Bone marrow (tissue), 2 donors: ENCODE data around the gene TMEM183A.

ENCODE experiments used
- DNase-seq, 2 donors: peaks; one replicate each; lab custom pipeline; 2025; lab: John Stamatoyannopoulos, UW

Gene TMEM183A

DNA sequence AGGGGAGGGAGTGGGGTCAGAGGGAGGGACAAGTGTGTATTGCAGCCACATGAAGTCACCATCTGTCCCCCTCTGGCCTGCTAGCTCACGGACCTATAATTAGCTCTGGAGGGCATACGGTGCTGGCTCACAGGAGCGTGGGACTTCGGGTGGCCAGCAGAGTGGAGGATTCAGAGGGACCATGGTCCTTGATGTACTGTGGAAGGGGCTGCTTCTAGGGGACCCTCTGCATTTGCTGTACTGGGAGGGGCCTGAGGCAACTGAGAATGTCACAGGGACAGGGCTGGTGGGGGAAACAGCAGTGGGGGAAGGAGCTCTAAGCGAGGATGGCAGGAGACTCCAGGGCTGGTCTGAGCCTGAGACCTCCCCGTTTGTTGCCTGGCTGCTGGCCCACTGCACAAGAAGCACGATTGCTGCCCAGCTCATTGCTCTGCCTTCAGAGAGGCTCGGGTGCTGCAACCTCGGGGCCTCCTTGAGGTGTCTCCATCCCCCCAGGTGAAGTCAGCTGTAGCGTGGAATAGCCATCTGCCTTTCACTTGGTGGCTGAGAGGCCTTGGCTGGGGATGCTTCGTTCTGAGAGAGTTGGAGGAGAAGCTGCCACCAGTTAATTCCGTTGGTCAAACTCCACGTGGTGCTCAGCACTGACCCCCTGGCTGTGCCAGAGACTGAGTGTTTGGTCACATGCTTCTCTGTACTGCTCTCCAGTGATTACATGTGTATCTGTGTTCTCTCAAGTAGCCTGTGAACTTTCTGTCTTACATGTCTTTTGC is 21.8 kb downstream of the TMEM183A start:
- no peak for DNase-seq

DNA sequence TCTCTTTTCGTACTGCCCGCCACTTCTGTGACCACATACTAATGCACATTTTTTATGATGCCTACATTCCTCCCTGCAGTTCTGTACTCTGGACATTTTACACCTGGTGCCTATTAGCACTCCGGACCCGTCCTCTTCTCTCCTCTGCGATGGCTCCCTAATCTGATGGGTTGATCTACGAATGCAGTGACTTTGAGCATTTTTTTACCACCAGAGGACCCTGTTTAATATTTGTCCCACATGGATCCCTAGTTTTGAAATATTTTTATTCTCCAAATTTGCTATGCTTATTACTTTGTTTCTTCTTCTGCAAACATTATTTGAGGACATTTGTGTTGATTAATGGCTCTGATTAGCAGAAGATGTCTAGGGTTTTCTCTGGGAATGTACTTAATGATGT is 24.3 kb downstream of the TMEM183A start:
- DNase-seq = no peak

DNA sequence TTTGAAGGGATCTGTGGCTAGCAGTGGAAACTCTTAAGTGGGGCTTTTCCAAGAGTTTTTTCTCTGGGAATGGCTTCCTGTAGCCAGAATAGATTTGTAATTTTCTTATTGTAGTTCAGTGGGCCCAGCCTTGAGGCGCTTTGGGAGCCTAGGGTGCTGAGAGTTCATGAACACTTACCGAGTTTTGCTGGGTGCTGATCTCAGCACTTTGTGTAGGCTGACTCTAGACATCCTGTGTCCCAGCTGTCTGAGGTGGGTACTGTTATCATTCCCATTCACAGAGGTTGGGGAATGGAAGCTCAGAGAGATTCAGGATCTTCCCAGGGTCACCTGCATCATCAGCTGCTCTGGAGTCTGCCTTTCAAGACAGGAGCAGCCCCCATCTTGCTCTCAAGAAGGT is 26.1 kb downstream of the TMEM183A start:
- DNase-seq = no peak

DNA sequence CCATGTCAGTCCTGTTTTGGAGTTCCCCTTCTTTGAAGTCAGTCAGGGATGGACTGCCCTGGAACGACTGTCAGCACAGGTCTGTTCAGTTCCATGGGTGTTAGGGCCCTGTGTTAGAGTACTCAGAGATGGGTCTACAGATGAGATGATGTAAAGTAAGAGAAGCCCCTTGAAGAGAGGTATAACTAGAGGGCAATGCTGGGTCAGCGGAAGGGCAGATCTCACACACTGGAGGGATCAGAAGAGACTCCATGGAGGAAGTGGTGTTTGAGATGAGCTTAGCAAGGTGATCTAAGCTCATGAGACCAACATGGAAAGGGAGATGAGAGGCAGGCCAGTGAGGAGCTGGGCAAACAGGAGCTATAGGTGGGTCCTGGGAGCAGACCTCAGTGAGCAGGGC is 26.7 kb downstream of the TMEM183A start:
- DNase-seq = no peak

DNA sequence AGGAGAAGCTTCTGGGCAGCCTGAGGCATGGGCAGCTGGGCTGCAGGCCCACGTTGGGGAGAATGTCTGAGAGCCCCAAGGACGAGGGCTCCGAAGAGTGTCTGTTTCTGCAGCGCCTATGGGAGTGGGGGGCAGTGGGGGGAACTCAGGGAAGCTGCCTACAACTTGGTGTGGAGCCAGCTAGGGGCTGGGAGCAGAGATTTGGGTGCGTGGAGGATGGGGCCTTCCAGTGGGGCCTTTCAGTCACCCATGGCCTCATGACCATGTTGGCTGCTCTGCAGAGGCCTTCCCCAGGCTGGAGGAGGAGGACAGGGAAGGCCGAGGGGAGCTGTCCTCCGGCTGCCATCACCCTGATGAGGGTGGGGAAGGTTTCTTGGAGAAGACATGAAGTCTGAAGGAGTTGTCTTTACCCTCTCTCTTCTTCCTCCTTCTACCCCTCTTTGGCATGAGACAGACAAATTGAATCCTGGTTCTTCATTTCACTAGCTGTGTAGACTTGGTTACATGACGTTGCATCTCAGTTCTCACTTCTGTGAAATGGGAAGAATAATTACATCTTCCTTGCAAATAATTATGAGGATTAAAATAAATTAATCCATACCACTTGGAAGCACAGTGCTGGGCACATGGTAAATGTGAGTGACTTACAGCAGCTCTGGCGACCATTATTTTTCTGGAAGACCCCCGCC is 27.4 kb downstream of the TMEM183A start:
- DNase-seq = no peak

DNA sequence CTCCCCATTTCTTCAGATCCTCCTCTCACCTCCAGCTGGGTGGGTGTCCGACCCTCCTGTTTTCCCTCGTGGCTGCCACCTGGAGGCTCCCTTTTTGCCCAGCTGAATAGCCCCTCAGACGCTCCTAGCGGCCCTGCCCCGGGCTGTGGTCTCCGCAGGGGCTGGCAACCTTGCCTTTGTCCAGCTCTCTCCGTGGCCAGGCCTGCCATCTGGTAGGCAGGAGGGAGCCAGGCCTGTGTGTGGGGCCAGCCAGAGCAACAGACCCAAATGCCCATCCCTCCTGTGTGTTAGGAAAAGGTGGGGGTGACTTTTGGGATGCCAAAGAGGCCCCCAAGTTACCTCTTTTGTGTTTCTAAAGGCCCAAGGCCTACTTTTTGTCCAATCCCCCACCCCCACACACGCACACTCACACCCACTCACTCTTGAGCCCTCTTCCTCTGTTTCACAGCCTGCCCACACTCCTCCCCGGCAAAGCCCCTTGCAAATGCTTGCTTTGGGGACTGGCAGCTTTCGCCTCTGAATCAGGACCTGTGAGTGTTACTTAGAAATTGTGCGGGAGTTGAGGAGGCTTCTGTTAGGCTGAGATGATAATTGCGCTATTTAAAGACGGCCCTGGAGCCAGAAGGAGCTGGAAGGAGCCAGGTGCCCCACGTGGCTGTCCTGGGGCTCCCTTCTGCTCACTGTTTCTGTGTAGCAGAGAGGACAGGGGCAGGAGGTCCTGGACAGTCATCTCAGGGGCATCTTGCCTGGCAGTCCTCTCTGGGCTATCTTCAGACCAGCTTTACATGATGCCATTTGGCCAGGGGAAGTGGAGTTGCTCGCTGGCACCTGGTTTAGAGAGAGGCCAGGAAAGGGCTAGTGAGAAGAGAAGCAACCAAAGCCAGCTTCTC is 28.2 kb downstream of the TMEM183A start:
- no peak for DNase-seq

DNA sequence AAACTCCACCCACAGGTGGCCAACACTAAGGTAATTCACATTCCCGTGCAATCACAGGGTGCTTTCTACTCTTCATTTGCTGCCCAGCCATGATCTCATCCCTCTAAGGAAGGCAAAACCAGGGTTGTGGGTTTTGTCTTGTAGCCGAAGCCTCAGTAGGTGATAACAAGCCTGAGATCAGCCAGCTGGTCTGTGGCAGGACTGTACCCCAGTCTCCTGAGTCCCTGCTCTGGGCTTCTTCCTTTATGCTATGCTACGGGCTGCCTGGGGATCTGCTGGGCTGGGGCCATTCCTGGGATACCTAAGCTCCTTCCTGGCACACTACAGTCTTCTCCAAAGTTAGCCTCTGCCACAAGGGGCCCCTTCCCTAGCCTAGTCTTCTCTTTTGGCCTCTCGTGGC is 29.0 kb downstream of the TMEM183A start:
- no peak for DNase-seq

DNA sequence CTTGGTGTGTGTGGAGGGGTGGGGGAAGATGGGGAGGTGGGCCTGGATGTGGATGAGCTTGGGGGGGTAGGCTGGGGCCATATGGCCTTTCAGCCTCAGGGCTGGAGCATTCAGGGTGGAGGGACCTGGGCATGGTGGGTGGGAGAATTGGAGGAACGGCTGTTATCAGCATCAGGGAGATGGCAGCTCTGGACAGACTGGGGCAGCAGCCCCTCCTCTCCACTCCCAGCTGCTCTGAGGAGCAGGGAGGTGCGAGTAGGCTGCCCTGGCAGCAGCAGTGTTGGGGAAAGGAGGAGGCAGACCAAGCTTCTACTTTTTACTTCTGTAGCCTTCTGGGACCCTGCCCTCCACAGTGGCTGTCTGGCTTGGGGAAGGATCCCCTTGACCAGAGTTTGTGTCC is 29.4 kb downstream of the TMEM183A start:
- DNase-seq = no peak

DNA sequence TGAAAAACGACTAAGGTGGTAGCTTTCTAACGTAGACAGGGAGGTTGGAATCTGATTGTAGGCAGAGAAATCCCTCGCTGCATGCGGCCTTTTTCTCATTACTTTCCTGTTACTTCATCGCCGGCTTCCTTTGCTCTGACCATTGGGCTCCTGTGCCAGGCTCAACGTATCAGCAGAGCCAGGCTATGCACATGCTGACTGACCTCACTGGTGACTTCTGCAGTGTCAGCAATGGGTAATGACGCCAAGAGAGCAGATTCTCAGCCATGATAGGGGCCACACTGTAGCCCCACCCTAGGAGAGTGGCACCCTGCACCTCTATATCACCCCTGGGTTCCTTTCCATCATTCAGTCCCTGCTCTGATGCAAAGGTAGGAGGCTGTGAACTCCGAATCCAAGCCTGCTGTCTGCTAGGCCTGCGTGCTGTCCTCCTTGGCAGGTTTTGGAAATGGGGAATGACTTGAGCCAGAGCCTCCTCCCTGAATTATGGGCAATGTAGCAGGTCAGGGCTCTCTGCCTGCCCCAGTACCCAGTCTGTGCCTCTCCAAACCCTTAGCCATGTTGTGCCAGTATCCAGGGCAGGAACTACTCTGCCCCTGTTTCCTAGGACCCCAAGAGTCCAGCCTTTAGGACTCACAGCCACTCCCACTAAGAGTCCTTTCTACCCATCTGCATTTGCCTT is 30.5 kb downstream of the TMEM183A start:
- DNase-seq = no peak

DNA sequence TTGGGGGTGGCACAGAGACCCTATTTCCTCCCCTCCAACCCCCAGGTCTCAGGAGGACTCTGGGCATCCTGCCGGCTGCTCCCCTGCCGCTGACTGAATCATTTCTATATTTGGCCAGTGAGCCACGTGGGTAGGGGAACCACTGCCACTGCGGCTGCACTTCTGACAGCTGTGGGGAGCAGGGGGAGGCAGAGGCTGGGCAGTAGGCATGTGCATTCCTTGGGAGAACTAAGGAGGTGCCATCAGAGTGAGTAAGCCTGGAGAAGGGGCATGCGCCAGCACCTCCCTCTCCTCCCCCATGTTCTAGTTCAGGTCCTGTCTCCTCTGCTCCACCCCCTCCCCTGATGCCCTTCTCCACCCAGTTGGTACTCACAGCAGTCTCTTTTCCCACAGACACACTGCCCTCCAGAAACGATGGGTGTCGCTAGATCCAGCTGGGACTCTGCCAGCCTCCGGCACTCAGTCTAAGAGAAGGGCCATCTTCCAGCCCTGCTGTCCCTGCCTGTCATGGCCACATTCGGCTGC is 31.1 kb downstream of the TMEM183A start:
- DNase-seq = peak in 1 of 2 donors; percentile 65

DNA sequence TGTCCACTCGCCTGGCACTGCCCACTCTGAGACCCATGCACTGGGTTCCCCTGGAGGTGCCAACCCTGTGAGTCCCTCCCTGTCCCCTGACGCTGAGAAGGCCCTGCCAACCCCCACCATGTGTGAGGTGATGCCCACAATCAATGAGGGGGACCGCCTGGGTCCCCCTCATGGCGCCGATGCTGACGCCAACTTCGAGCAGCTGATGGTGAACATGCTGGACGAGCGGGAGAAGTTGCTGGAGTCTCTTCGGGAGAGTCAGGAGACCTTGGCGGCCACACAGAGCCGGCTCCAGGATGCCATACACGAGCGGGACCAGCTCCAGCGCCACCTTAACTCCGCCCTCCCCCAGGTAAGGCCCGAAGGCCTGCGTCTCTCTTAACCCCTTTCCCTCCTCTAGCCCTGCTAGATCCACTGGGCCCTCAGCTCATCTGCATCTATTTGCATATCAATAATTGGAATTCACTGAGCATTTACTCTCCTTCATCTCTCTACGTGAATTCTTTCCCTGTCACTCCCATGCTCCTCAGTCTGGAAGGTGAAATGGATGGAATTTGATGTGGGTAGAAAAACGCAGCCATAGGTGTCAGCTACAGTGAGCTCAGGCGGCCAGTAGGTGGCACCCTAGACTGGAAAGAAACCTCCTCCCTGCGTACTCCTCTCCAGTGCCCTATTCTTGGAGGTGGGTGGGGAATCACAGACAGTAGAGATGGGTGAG is 31.9 kb downstream of the TMEM183A start:
- DNase-seq = peak in 1 of 2 donors; percentile 58

DNA sequence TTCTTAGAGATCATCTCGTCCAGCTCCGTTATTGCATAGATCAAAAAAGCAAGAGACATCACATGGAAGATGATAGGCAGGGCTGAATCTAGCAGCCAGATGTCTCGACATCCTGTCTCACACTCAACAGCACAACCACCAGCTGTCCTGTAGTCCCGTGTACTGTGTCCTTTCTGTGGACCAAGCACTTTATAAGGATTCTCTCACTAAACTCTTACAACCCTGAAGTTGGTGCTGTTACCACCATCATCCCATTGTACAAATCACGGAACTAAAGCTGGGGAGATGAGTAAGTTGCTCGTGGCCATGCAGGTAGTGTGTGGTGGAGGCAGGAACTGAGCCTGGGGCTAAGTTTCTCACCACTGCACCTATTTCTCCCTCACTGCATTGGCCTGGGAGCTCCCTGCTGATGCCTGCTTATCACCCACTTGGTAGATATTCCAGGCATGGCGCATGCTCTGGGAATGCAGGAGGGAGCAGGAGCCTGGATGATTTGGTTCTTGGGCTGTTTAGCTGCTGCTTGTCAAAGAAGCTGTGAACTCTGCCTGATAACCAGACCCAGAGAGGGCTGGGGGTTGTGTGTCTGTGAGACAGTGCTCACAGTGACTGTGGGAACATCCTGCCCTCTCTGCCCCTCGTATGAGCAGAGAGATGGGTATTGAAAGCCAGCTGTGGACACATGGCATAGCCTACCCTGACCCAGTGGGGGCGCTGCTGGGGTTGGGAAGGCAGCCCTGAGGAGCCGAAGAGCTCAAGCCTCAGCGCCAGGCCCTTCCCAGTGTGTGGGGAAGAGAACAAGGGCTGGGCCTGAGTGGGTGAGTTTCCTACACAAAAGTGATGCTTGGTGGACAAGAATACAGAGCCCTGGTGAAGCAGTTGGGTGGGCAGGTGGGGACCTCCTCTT is 32.7 kb downstream of the TMEM183A start:
- DNase-seq = no peak

DNA sequence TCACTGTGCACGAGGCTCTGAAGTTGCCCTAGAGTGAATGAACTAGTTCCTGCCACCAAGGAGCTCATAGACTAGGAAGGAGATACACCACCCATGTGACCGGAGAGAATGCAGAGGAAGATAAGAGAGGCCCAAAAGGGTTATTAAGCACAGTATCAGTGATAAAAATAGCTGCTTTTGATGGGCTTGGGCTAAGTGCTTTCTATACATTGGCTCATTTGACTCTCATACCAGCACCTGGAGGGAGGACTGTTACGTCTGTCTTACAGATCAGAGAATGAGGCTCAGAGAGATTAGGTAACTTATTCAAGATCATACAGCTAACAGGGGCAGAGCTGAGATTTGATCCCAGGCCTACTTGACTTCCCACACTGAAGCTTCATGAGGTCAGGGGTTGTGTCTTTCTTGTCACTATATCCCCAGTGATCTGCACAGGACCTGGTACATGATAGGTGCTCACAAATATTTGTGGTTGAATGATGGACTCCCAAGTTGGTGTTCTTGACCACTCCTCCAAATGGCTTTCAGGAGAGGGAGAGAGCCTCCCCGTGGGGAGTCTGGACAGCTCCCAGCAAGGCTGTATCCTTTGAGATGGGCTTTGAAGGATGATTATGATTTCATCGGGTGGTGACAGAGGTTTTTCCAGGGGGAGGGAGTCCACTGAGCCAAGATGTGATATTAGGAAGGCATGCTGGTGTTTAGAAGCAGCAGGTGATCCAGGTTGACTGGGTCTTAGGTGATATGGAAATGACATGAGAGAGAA is 33.5 kb downstream of the TMEM183A start:
- DNase-seq = no peak

DNA sequence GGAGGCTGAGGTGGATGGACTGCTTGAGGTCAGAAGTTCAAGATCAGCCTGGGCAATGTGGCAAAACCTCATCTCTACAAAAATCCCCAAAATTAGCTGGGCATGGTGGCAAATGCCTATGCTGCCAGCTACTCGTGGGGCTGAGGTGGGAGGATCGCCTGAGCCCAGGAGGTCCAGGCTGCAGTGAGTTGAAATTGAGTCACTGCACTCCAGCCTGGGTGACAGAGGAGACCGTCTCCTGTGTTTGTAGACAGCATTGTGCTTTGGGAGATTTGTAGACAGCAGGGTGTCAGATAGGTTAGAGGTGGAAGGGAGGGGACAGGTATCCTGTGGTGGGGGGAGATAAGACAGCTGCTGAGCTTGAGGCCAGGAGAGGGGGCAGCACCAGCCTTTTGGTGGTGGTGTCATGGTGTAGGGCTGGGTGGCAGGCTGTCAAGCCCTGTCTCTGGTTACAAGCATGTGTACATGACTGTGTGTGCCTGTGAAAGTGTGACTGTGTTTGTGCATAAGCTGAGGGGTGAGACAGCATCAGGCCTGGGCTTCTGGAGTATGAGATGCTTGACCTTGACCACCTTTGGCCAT is 34.3 kb downstream of the TMEM183A start:
- DNase-seq = no peak

DNA sequence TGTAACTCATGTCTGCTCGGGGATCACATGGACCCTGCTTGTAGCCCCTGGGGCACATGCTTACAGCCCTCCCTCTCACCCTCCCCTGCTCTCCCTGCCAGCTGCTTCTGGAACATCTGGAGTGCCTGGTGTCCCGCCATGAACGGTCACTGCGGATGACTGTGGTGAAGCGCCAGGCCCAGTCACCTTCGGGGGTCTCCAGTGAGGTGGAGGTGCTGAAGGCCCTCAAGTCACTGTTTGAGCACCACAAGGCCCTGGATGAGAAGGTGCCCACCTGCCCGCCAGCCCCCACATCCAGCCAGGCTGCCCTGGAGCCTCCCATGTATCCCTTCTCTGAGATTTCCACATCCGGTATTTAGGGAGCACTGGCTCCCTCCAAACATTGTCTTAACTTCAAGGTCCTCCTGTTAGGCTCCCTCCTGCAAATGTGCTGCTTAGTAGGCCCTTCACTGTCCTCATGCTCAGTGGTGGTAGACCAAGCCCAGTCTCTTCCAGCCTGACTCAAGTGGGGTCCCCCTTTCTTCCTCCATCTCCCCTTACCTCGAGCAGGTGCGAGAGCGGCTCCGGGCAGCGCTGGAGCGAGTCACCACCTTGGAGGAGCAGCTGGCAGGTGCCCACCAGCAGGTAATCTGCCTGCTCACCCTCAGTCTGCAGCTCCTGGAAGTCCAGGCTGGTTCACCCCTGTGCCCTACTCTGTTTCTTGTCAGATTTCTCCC is 36.8 kb downstream of the TMEM183A start:
- no peak for DNase-seq

DNA sequence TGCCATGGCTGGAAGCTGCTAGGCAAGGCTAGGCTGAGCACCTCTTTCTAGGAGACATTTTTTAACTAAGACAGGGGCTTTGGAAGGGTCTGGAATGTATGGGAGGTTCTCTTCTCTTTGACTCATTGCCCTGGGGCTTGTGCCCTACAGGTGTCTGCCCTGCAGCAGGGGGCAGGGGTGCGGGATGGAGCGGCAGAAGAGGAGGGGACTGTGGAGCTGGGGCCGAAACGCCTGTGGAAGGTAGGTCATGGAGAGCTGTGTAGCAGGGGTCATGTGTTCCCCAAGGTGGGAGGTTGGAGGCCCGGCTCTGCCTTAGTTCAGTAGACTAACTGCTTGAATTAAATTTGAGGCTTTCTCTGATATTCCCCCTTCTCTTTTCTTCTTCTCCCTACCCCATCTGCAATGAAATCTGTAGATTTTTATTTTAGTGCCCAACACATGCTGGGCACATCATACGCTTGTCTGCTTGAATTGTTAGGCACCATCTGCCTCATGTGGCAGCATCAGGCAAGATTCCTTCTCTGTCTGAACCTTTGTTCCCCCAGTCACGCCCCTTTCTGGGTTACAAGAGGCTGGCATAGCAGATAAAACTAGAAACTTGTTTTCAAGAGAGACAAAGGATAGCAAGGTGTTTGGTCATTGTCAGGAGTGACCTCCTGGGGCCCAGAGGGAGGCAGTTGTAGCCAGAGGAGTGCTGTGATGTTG is 37.5 kb downstream of the TMEM183A start:
- no peak for DNase-seq

DNA sequence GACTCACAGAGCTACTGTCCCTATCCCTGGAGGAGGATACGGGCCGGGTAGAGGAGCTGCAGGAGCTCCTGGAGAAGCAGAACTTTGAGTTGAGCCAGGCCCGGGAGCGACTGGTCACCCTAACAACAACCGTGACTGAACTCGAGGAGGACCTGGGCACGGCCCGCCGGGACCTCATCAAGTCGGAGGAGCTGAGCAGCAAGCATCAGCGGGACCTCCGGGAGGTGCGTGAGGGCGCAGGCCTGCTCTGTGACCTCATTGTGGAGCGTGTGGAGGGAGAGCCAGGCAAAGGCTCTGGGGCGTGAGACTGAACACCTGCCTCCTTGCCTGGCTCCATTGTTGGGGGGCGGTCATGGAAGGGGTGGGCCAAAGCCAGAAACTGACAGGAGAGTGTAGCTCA is 38.2 kb downstream of the TMEM183A start:
- no peak for DNase-seq
